NCI-H524 treated with DMSO at 0.1 percent for 48 hours (cell line): ENCODE results near the gene SLC11A1.
A peak's percentile ranks its signal among the peaks of the same experiment; 100 is the strongest.

ENCODE experiments used
- DNase-seq: peaks from one replicate; lab custom pipeline; 2025; lab: John Stamatoyannopoulos, UW

The SLC11A1 gene

DNA sequence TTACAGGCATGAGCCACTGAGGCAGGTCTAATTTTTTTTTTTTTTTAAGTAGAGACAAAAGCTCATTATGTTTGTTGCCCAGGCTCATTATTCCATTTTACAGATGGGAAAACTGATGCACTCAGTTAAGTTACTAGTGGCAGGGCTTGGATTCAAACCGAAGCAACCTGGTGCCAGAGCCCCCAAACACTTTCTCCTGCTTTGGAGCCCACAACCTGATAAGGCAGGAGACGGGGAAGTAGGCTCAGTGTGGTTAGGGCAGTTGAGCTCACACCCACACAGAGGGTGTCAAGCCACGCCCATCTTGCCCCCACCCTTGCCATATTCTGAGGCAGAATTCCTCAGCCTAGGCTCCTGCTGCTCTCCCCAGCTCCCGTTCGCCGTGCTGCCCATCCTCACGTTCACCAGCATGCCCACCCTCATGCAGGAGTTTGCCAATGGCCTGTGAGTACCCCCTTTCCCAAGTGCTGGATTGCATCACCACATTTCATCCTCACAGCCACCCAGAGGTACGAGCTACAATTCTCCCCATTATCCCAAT lies 11.7 kb downstream of the SLC11A1 start:
- DNase-seq, result no peak

DNA sequence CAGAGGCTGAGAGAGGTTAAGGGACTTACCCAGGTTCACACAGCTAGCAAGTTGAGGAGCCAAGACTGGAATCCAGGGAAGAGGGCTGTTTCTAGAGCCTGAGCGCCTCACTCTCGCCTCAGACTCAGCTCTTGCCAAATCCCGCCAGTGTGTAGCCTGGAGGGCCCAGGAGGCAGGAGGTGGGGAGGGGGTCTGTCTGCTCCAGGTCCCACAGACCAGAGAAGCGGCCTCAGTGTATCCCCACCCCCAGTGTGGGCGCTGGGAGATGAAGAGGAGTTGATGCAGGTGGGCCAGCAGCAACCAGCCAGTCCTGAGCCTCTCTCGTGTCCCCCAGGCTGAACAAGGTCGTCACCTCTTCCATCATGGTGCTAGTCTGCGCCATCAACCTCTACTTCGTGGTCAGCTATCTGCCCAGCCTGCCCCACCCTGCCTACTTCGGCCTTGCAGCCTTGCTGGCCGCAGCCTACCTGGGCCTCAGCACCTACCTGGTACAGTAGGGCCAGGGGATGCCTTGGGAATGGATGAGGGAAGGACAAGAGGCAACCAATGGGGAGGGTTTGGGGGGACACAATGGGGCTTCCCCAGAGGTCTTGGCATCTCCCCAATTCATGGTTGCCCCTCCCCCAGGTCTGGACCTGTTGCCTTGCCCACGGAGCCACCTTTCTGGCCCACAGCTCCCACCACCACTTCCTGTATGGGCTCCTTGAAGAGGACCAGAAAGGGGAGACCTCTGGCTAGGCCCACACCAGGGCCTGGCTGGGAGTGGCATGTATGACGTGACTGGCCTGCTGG lies 12.4 kb downstream of the SLC11A1 start:
- no peak for DNase-seq

DNA sequence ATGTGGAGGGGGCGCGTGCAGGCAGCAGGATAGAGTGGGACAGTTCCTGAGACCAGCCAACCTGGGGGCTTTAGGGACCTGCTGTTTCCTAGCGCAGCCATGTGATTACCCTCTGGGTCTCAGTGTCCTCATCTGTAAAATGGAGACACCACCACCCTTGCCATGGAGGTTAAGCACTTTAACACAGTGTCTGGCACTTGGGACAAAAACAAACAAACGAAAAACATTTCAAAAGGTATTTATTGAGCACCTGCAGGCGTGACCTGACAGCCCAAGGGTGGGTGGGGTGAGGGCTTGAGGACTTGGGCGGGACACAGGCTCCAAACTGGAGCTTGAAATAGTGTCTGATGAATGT lies 13.0 kb downstream of the SLC11A1 start:
- DNase-seq, result no peak

DNA sequence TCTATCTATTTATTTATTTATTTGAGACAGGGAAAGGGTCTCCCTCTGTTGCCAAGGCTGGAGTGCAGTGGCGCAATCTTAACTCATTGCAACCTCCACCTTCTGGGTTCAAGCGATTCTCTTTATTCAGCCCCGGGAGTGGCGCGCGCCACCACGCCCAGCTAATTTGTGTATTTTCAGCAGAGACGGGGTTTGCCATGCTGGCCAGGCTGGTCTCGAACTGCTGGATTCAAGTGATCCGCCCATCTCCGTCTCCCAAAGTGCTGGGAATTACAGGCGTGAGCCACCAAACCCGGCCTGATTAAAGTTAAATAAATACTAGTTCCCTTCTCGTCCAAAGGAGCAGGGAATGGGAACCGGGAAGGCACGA lies 13.4 kb downstream of the SLC11A1 start:
- DNase-seq, result no peak

DNA sequence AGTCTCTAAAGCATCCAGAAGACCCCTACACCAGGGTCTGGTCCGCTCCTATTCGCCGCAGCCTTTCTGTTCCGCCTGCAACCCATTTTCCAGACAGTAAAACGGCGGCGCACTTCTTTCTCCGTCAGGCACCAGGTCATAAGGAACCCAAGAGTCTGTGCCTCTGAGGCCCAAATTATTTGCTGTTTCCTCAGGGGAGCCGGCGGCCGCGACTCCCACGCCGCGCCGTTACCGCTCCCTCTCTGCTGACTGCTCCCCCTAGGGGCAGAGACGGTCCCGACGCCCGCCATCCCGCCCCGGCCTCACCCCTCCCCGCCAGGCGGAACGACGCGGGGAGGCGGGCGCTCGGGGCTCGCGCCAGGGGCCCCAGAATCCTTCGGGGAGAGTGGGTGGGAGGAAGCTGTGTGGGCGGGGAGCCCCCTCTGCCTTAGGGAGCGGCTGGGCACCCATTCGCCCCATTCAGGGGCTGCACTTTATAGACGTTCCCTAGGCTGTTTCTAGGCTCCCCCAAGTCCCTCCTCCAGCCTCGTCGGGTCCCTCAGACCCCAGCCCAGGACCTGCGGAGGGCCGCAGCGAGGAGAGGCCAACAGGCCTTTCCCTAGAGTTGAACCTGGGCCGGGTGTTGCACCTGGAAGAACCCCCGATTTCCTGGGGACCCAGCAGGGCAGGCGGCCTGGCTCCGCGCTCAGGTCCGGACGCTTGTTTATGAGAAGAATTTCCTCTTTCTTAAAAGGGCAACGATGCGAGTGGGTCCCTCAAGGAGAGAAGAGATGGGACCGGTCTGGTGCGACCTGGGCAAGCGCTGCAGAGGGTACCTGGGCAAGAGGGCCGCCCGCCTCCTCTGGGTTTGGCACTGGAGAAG lies 14.0 kb downstream of the SLC11A1 start:
- DNase-seq, result peak; percentile 68

DNA sequence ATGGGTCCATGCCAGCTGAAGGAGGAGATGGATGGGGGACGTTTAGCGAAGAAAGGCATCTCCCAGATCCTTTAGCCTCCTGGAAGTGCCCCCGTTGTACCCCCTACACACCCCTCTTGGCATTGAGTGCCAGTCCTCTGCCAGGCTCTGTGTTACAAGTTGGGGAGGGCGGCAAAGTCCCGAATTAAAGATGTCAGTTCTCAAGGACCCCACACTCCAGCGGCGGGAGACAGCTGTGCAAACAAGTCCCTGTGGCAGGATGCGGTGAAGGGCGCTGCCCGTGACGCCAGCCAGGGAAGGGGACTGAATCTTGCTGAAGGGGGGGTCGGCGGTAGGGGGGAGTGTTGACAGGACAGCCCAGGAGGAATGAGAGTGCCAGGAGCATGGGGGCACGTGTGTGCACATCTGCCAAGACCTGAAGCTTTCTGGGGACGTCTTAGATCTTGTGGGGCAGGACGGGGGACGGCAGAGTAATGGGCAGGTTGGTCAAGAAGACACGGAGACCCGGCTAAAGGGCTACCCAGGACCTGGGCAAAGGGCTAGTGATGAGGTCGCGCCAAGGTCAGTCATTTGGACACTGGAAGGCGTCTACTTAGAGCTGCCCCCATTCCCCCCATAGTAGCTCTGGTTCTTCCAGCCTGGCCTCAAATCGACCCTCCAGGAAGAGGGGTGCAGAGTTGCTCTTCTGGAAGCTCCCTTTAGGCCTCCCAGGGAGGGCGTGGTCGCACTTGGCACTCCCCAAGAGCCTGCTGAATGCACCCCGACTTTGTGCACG lies 14.8 kb downstream of the SLC11A1 start:
- DNase-seq, result peak; percentile 27

DNA sequence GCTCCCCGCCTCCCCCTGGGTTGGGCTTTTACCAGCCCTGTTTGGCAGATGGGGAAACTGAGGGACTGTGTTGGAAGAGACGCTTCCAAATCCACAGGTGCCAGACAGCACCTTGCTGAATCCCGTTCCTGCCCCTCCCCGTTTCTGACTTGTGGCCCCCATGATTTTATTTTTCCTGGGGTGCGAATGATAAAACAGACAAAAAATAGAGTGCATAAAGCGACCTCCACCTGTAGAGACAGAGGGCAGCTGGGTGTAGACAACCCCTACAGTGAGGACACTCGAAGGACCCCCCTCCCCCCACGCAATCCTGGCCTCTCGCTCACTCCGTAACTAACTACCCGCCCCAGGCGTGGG lies 15.4 kb downstream of the SLC11A1 start:
- no peak for DNase-seq

DNA sequence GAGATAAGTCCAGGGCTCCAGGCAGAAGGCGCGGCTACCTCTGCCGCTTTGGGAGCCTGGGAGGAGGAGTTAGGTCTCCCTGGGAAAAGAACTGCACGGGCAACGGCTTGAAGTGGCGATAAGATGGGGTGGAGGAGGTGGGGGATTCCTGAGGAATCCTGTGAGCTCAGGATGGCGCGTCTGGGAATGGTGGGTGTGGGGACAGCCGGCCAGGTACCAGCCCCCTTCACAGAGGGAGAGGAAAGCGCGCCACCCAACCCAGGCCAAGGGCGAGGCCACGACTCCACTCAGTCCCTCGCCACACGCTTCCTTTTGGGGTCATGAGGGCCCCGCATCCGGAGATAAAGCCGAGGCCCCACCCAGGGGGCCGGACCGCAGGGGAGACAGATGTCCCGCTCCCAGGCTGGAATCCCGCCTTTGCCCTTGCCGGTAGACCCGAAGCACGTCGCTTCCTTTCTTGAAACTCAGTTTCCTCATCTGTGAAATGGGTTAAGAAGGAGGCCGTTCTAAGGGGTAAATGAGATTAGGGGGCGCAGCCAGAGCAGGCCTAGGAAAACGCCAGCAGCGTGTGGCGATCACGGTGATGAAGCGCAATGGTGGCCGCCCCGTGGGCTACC lies 15.9 kb downstream of the SLC11A1 start:
- DNase-seq, result peak; percentile 13

DNA sequence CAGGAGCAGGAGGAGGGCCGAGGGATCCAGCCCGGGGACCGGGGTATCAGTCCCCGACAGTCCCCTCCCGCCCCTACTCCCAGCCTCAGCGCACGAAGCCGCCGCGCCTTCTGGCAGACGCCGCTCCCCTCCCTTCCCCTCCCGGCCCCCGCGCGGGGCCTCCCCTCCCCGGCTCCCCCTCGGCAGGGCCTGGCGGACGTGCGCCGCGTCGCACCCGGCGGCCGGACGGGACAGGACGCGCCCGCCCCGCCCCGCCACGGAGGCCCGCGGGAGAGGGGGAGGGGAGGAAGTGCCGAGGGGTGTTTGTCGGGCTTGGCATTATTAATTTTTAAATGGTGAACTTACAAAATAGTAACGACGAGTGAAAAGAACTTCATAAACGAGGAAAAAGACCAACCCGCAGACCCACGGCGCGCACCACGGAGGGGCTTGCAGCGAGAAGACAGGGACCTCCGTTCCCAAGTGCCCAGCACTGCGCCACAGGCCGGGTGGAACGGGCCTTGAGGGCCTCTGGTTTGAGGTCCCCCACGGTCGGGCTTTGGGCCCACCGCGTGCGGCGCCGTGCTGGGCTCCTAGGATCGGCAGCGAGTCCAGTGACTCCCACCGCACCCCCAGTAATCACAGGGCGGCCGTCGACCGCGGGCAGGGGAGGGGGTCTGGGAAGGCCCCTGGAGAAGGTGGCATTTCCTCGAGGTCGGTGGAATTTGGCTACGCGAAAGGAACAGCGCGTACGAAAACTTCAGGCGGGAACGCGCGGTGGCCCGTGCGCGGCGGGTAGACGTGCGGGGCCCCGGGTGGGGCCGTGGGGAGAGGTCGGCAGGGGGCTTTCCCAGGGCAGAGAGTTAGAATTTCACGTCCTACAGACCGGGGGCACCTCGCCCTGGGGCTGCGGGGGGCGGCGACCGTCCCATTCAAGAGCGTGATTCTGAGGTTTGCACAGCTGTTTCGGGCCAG lies 16.6 kb downstream of the SLC11A1 start:
- no peak for DNase-seq

DNA sequence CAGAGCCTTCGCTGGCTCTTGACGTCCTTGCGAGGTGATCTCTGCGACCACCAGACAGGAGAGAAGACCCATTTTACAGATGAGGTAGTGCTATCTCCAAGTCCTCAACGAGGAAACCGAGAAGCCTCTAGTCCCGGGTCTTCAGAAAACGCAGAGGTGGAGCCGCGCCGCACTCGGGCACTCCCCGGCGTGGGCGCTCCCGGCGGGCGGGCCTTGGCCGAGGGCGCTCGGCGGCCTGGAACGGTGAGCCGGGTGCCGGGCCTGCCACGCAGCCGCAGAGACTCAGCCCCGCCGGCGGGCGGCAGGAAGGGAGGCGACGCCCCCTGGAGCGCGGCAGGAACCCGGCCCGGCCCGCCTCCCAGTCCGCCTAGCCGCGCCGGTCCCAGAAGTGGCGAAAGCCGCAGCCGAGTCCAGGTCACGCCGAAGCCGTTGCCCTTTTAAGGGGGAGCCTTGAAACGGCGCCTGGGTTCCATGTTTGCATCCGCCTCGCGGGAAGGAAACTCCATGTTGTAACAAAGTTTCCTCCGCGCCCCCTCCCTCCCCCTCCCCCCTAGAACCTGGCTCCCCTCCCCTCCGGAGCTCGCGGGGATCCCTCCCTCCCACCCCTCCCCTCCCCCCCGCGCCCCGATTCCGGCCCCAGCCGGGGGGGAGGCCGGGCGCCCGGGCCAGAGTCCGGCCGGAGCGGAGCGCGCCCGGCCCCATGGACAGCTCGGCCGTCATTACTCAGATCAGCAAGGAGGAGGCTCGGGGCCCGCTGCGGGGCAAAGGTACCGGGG lies 17.5 kb downstream of the SLC11A1 start, which contains the start of gene CTDSP1:
Gene CTDSP1, plus strand, starts transcription at position 478 of the 776 bp plus-strand sequence. Its CDS starts 223 bp downstream, at position 701.
- DNase-seq, result peak; percentile 15

DNA sequence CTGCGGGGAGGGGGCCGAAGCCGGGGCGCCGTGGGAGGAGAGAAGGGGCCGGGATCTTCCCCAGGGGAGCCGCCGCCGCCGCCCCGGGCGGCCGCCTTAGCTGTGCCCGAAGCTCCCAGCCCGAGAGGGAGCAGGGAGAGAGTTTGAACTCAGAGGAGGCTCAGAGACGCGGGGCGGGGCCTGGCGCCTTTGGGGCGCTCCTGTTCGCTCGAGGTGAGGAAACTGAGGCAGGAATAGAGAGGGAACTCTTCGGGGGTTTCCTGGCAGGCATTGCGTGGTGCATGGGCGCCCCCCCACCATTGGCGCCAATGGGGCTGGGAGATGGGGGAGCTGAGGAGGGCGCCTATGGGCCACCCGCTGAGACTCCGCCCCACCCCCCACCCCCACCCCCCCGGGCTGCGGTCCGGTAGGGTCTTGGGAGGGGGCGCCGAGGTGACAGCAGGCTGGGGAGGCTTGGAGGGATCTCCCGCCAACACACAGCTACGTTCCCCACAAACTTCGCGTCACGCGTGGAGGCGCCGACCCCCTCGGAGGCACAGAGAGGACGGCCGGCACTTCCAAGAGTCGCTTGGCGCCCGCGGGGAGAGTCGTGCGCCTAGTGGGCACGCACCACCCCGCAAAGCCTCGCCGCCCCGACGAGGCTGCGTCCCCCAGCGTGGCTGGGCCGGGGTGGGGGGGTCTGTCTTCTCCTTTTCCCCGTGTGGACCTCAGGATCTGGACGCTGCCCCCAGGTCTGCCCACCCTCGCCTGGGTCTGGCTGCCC lies 18.3 kb downstream of the SLC11A1 start:
- no peak for DNase-seq

DNA sequence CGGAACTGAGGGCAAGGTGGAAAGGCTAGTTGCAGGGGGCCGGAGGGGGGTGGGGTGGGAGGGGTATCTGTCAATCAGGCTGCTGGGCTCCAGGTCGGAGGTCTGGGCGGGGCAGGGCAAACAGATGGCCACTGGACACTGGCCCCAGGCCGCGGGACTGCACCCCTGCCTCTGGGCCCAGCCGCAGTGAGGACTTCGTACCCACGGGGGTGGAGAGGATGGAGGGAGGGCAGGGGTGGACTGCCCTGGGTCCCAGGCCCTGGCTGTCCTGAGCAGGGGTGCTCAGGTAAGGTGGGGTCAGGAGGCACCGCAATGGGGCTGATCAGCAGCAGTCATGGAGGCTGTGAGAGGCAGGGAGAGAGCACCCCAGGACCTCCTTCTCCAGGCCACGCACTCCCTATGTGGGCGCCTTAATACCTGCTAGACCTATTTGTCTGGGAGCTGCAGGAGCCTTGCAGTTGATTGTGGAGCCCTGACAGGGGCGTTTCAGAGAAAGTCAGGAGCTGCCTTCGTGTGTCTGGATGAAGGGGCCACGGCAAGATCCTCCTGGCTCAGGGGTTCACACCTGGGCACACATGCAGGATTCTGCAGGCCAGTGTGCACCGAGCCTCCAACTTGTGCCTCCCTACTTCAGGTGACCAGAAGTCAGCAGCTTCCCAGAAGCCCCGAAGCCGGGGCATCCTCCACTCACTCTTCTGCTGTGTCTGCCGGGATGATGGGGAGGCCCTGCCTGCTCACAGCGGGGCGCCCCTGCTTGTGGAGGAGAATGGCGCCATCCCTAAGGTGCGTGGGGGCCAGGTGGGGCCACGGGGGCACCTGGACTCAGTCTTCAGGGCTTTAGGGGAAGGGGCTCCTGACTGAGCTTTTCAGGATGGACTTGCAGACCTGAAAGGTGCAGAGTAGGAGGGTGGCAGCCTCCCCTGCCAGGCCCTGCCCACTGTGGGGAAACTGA lies 19.1 kb downstream of the SLC11A1 start:
- DNase-seq, result no peak

DNA sequence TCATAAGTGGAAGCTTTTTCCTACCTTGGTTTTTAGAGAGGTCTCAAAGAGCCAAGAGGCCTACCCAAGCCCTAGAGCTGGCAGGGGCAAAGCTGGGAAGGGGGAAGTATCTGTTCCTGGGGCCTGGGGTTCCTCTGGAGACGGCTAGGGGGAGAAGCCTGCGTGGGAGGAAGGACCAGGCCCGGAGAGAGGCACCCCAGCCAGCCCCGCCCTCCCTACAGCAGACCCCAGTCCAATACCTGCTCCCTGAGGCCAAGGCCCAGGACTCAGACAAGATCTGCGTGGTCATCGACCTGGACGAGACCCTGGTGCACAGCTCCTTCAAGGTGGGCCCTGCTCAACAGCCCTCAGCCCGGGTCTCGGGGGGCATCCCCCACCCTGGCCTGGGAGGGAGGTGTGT lies 19.8 kb downstream of the SLC11A1 start:
- no peak for DNase-seq

DNA sequence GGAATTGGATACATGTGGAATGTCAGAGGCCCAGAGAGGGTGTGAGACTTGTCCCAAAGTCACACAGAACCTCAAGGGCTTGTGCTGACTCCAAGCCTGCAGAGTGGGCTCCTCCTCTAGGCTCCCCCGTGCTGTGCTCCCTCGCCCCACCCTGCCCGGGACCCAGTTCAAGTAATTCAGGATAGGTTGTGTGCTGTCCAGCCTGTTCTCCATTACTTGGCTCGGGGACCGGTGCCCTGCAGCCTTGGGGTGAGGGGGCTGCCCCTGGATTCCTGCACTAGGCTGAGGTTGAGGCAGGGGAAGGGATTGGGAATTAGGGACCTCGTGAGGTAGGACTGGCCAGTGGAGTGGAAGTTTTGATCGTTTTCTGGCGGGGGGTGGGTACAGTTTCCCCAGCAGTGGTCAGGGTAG lies 20.4 kb downstream of the SLC11A1 start:
- no peak for DNase-seq

DNA sequence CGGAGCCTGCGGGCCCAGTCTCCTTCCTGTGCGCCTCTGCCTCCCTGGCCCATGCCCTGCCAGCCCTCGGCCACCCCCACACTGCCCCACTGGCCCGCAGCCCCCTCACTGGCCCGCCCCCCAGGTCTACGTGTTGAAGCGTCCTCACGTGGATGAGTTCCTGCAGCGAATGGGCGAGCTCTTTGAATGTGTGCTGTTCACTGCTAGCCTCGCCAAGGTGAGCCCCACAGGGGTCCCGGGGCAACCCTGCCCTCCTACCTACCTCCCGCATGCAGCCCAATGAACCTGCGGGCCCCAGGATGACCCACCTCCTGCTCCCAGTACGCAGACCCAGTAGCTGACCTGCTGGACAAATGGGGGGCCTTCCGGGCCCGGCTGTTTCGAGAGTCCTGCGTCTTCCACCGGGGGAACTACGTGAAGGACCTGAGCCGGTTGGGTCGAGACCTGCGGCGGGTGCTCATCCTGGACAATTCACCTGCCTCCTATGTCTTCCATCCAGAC lies 20.9 kb downstream of the SLC11A1 start:
- no peak for DNase-seq

DNA sequence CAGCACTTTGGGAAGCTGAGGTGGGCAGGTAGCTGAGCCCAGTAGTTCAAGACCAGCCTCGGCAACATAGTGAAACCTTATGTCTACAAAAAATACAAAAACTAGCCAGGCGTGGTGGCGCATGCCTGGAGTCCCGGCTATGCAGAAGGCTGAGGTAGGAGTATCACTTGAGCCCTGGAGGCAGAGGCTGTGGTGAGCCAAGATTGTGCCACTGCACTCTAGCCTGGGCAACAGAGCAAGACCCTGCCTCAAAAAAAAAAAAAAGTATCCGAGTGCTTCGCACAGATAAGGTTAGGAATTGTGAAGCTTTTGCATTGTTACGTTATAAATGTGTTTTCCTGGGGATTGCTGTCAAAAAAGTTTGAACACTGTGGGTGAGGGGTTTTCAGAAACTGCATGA lies 21.7 kb downstream of the SLC11A1 start:
- no peak for DNase-seq

DNA sequence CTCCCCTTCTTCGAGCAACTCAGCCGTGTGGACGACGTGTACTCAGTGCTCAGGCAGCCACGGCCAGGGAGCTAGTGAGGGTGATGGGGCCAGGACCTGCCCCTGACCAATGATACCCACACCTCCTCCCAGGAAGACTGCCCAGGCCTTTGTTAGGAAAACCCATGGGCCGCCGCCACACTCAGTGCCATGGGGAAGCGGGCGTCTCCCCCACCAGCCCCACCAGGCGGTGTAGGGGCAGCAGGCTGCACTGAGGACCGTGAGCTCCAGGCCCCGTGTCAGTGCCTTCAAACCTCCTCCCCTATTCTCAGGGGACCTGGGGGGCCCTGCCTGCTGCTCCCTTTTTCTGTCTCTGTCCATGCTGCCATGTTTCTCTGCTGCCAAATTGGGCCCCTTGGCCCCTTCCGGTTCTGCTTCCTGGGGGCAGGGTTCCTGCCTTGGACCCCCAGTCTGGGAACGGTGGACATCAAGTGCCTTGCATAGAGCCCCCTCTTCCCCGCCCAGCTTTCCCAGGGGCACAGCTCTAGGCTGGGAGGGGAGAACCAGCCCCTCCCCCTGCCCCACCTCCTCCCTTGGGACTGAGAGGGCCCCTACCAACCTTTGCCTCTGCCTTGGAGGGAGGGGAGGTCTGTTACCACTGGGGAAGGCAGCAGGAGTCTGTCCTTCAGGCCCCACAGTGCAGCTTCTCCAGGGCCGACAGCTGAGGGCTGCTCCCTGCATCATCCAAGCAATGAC lies 22.4 kb downstream of the SLC11A1 start:
- no peak for DNase-seq
